ENCODE data around the gene GPATCH4. TPM values are rescaled to one million over a fixed set of nuclear protein-coding genes. Genes with fewer than 3 reads are reported as not detected.

Gene GPATCH4
- total RNA-seq, 1 experiment from 2014 or later = 71.7 TPM

DNA sequence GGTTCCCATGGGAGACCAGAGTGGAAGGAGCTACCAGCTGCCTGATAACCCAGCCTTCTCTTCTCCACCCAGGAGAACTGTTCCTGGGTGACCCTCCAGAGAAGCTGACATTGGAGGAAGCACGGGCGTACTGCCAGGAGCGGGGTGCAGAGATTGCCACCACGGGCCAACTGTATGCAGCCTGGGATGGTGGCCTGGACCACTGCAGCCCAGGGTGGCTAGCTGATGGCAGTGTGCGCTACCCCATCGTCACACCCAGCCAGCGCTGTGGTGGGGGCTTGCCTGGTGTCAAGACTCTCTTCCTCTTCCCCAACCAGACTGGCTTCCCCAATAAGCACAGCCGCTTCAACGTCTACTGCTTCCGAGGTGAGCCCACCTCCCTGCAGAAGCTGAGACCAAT is 47.2 kb upstream of the GPATCH4 start:
- Histone ChIP-seq H4K5ac (ENCODE audit: insufficient read length, low read depth, low read length) (no peak overlapping the region), H4K20me1 (ENCODE audit: control insufficient read depth, insufficient read depth, insufficient read length) (no peaks in the 10 kb centered on the region), H2BK12ac (ENCODE audit: insufficient read length, low read depth, low read length) (no peak overlapping the region), H3K4ac (ENCODE audit: low read depth, low read length) (no peak overlapping the region), H3K9me3 (ENCODE audit: control insufficient read depth, low read depth, low read length) (no peaks in the 10 kb centered on the region), H2BK15ac (ENCODE audit: low read depth, low read length) (no peak overlapping the region), H2BK20ac (ENCODE audit: low read depth, low read length, poor library complexity, severe bottlenecking) (no peak overlapping the region), H3K27ac (ENCODE audit: insufficient read length, low read depth, low read length) (no peak overlapping the region), H3K23me2 (ENCODE audit: insufficient read length, low read depth, low read length, poor library complexity, severe bottlenecking) (no peaks in the 10 kb centered on the region), H3K27me3 (ENCODE audit: insufficient read depth, low read length) (no peaks in the 10 kb centered on the region; the same call in 1 of the 2 replicates), H3T11ph (ENCODE audit: low read length) (no peak overlapping the region), H3K4me2 (ENCODE audit: insufficient read depth, insufficient read length, low read length) (no peak overlapping the region), H3K9ac (ENCODE audit: extremely low read depth, insufficient read length, low read length) (no peak overlapping the region), H2AK5ac (ENCODE audit: insufficient read length, low read length) (no peak overlapping the region), H4K8ac (replicated peaks; ENCODE audit: insufficient read length, low read depth, low read length) (no peak overlapping the region), H3K14ac (ENCODE audit: insufficient read depth, low read length) (no peak overlapping the region), H3K18ac (ENCODE audit: insufficient read length, low read depth, low read length) (no peak overlapping the region), H3K79me1 (ENCODE audit: insufficient read depth, low read depth, low read length, poor library complexity, severe bottlenecking) (no peaks in the 10 kb centered on the region), H3K79me2 (ENCODE audit: insufficient read depth, low read length) (no peaks in the 10 kb centered on the region), H4K91ac (ENCODE audit: insufficient read length, low read depth, low read length) (no peak overlapping the region), H2BK120ac (ENCODE audit: low read depth, low read length, poor library complexity, severe bottlenecking) (no peak overlapping the region), H2AFZ (ENCODE audit: low read length) (no peak overlapping the region), H3K23ac (ENCODE audit: insufficient read length, low read depth, low read length) (no peak overlapping the region), H3K56ac (ENCODE audit: insufficient read length, low read depth, low read length) (no peak overlapping the region), H3K4me1 (ENCODE audit: insufficient read depth, low read length) (no peaks in the 10 kb centered on the region), H2BK5ac (ENCODE audit: insufficient read length, low read length) (no peak overlapping the region)
- peaks cover 93% of the 10 kb centered on the region for H3K27me3 Mint-ChIP-seq (ENCODE audit: low read depth)
- peaks cover 6 to 9% of the 10 kb centered on the region in 2 experiments; a peak in 3 of 4 replicates for H3K4me1 Mint-ChIP-seq
- TF ChIP-seq, protein P1, sequence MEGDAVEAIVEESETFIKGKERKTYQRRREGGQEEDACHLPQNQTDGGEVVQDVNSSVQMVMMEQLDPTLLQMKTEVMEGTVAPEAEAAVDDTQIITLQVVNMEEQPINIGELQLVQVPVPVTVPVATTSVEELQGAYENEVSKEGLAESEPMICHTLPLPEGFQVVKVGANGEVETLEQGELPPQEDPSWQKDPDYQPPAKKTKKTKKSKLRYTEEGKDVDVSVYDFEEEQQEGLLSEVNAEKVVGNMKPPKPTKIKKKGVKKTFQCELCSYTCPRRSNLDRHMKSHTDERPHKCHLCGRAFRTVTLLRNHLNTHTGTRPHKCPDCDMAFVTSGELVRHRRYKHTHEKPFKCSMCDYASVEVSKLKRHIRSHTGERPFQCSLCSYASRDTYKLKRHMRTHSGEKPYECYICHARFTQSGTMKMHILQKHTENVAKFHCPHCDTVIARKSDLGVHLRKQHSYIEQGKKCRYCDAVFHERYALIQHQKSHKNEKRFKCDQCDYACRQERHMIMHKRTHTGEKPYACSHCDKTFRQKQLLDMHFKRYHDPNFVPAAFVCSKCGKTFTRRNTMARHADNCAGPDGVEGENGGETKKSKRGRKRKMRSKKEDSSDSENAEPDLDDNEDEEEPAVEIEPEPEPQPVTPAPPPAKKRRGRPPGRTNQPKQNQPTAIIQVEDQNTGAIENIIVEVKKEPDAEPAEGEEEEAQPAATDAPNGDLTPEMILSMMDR (conservative IDR thresholded peaks at IDR 0.05) = no peak
- no peak for DNase-seq
- no peaks in the 10 kb centered on the region; a peak in 1 of 5 replicates for H3K9me3 Mint-ChIP-seq
- no peaks in the 10 kb centered on the region for H3K36me3 Mint-ChIP-seq (ENCODE audit: insufficient read depth in 1 of 3, low read depth in 3 of 3)
- no CpG with 5 or more reads among the region's 10 CpGs for WGBS (ENCODE audit: extremely low coverage, insufficient read length, low lambda C conversion rate)
- no peak overlapping the region; a peak in 1 of 5 replicates for H3K4me3 Mint-ChIP-seq
- 0 out of 7 replicates have a peak overlapping the region, but pooled peaks of 1 of the 3 experiments have one; percentile 63 for H3K27ac Mint-ChIP-seq
